ENCODE measurements around the gene LGMN. TPM values are rescaled to one million over a fixed set of nuclear protein-coding genes. Genes with fewer than 3 reads are reported as not detected.

The LGMN gene
- total and polyA plus RNA-seq, 4 donors = 56.2 to 192 (median 62.4) TPM

DNA sequence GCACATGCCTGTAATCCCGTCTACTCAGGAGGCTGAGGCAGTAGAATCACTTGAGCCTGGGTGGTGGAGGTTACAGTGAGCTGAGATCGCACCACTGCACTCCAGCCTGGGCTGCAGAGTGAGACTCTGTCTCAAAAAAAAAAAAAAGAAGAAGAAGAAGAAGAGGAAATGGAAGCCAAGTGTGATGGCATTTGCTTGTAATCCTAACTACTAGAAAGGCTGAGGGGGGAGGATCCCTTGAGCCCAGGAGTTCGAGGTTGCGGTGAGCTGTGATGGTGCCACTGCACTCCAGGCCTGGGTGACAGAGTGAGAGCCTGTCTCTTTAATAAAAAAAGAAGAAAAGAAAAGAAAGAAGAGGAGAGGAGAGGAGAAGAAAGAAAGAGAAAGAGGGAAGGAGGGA is 52.1 kb downstream of the LGMN start:
- Histone ChIP-seq H3K4me1 (ENCODE audit: control insufficient read depth in 4 of 4, insufficient read depth in 4 of 4, low read length in 3 of 4) (peaks cover 10 to 17% (median 14%) of the 10 kb centered on the region in 4 donors), H3K27ac (ENCODE audit: low read depth in 1 of 2, low read length in 2 of 2) (no peak overlapping the region), H3K36me3 (ENCODE audit: control insufficient read depth in 4 of 4, insufficient read depth in 3 of 4, low read depth in 1 of 4, low read length in 3 of 4) (no peaks in the 10 kb centered on the region), H3K27me3 (ENCODE audit: control insufficient read depth in 4 of 4, insufficient read depth in 4 of 4, low read length in 3 of 4) (no peaks in the 10 kb centered on the region), H3K9me3 (ENCODE audit: control insufficient read depth in 4 of 4, low read length in 3 of 4) (no peaks in the 10 kb centered on the region), H3K4me3 (ENCODE audit: low read depth in 1 of 3, low read length in 3 of 3) (no peak overlapping the region), H3K9ac (ENCODE audit: low read depth in 1 of 2, low read length in 2 of 2) (no peak overlapping the region)
- WGBS = 85% methylated on average over 4 of the region's 4 CpGs
- no peak for DNase-seq (ENCODE audit: low spot score)
- TF ChIP-seq, protein P1, sequence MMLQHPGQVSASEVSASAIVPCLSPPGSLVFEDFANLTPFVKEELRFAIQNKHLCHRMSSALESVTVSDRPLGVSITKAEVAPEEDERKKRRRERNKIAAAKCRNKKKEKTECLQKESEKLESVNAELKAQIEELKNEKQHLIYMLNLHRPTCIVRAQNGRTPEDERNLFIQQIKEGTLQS (IDR thresholded peaks at IDR 0.05) = no peak
- TF ChIP-seq RXRA (IDR thresholded peaks at IDR 0.05) (no peak), JUND (IDR thresholded peaks at IDR 0.05) (no peak)

GRCh38 chr14:92695562-92695961 is 52.9 kb downstream of the LGMN start:
- Histone ChIP-seq H3K27ac (ENCODE audit: low read depth in 1 of 2, low read length in 2 of 2) (no peak overlapping the region), H3K9me3 (ENCODE audit: control insufficient read depth in 4 of 4, low read length in 3 of 4) (no peaks in the 10 kb centered on the region), H3K4me1 (ENCODE audit: control insufficient read depth in 4 of 4, insufficient read depth in 4 of 4, low read length in 3 of 4) (peaks cover 10 to 17% (median 14%) of the 10 kb centered on the region in 4 donors), H3K27me3 (ENCODE audit: control insufficient read depth in 4 of 4, insufficient read depth in 4 of 4, low read length in 3 of 4) (no peaks in the 10 kb centered on the region), H3K36me3 (ENCODE audit: control insufficient read depth in 4 of 4, insufficient read depth in 3 of 4, low read depth in 1 of 4, low read length in 3 of 4) (no peaks in the 10 kb centered on the region), H3K9ac (ENCODE audit: low read depth in 1 of 2, low read length in 2 of 2) (no peak overlapping the region), H3K4me3 (ENCODE audit: low read depth in 1 of 3, low read length in 3 of 3) (no peak overlapping the region)
- no peak for DNase-seq (ENCODE audit: low spot score)
- TF ChIP-seq RXRA (IDR thresholded peaks at IDR 0.05) = no peak
- TF ChIP-seq FOXA2 (IDR thresholded peaks at IDR 0.05) = no peak
- TF ChIP-seq, protein P1 (IDR thresholded peaks at IDR 0.05) = no peak
- TF ChIP-seq HNF4A (conservative IDR thresholded peaks at IDR 0.05) = no peak
- TF ChIP-seq NR2F2 (IDR thresholded peaks at IDR 0.05) = no peak
- no peak for TF ChIP-seq SP1 (IDR thresholded peaks at IDR 0.05)
- no peak for TF ChIP-seq EGR1 (IDR thresholded peaks at IDR 0.05; ENCODE audit: low read depth in 2 of 2)
- no peak for TF ChIP-seq FOXA1 (IDR thresholded peaks at IDR 0.05)
- TF ChIP-seq JUND (IDR thresholded peaks at IDR 0.05) = no peak
- TF ChIP-seq, protein P2, sequence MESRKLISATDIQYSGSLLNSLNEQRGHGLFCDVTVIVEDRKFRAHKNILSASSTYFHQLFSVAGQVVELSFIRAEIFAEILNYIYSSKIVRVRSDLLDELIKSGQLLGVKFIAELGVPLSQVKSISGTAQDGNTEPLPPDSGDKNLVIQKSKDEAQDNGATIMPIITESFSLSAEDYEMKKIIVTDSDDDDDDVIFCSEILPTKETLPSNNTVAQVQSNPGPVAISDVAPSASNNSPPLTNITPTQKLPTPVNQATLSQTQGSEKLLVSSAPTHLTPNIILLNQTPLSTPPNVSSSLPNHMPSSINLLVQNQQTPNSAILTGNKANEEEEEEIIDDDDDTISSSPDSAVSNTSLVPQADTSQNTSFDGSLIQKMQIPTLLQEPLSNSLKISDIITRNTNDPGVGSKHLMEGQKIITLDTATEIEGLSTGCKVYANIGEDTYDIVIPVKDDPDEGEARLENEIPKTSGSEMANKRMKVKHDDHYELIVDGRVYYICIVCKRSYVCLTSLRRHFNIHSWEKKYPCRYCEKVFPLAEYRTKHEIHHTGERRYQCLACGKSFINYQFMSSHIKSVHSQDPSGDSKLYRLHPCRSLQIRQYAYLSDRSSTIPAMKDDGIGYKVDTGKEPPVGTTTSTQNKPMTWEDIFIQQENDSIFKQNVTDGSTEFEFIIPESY (IDR thresholded peaks at IDR 0.05) = no peak
- TF ChIP-seq TAF1 (conservative IDR thresholded peaks at IDR 0.05) = no peak
- TF ChIP-seq CTCF (IDR thresholded peaks at IDR 0.05; ENCODE audit: low read depth, low read length, missing input control) = no peak
- no peak for TF ChIP-seq YY1 (IDR thresholded peaks at IDR 0.05)
- WGBS = 95% methylated on average over 1 of the region's 1 CpG

GRCh38 chr14:92694807-92695206 is 53.6 kb downstream of the LGMN start:
- WGBS = 58% methylated on average over 5 of the region's 5 CpGs
- no peak for DNase-seq (ENCODE audit: low spot score)
- peak; percentile 15 to 29 for TF ChIP-seq RXRA (IDR thresholded peaks at IDR 0.05)
- TF ChIP-seq TAF1 (conservative IDR thresholded peaks at IDR 0.05) = no peak
- no peak overlapping the region for H3K9ac ChIP-seq (ENCODE audit: low read depth in 1 of 2, low read length in 2 of 2)
- peaks cover 10 to 17% (median 14%) of the 10 kb centered on the region in 4 donors for H3K4me1 ChIP-seq (ENCODE audit: control insufficient read depth in 4 of 4, insufficient read depth in 4 of 4, low read length in 3 of 4)
- no peak overlapping the region for H3K27ac ChIP-seq (ENCODE audit: low read depth in 1 of 2, low read length in 2 of 2)
- no peak overlapping the region for H3K4me3 ChIP-seq (ENCODE audit: low read depth in 1 of 3, low read length in 3 of 3)
- no peaks in the 10 kb centered on the region for H3K9me3 ChIP-seq (ENCODE audit: control insufficient read depth in 4 of 4, low read length in 3 of 4)
- no peaks in the 10 kb centered on the region for H3K27me3 ChIP-seq (ENCODE audit: control insufficient read depth in 4 of 4, insufficient read depth in 4 of 4, low read length in 3 of 4)
- H3K36me3 ChIP-seq (ENCODE audit: control insufficient read depth in 4 of 4, insufficient read depth in 3 of 4, low read depth in 1 of 4, low read length in 3 of 4) = no peaks in the 10 kb centered on the region
